Measurements from ENCODE around the gene CAMK2G.
"Not testable (repeated sequence)": the region's sequence is repeated elsewhere in the genome, so short reads cannot be mapped to it uniquely, and the experiment has no call there.

Gene CAMK2G

GRCh38 chr10:73788864-73789658 lies 85.3 kb downstream of the CAMK2G start:
- no peak for DNase-seq

GRCh38 chr10:73787031-73787800 lies 87.1 kb downstream of the CAMK2G start:
- not testable (repeated sequence) for DNase-seq

- no peak for DNase-seq
Observed at GRCh38 chr10:73786512-73786885, 87.9 kb downstream of the CAMK2G start.

GRCh38 chr10:73785721-73786511 lies 88.4 kb downstream of the CAMK2G start:
- DNase-seq, result no peak

GRCh38 chr10:73785211-73785720 lies 89.1 kb downstream of the CAMK2G start, which contains the start of gene ZSWIM8:
ZSWIM8 (plus strand) TSS chr10:73785606; CDS start chr10:73785879, 273 bp downstream.
- peak; percentile 67 to 77 for DNase-seq

- DNase-seq, result no peak
Observed at GRCh38 chr10:73782749-73783085, 91.6 kb downstream of the CAMK2G start.

GRCh38 chr10:73781879-73782748 lies 92.2 kb downstream of the CAMK2G start, which contains the start of gene CHCHD1:
CHCHD1 (plus strand) TSS chr10:73782048; CDS start chr10:73782076, 28 bp downstream.
- peak; percentile 23 to 60 for DNase-seq

GRCh38 chr10:73781548-73781878 lies 92.8 kb downstream of the CAMK2G start:
- no peak for DNase-seq

- DNase-seq, result no peak
Observed at GRCh38 chr10:73780966-73781365, 93.4 kb downstream of the CAMK2G start.

GRCh38 chr10:73780301-73780700 lies 94.1 kb downstream of the CAMK2G start:
- DNase-seq, result no peak

- no peak for DNase-seq
Observed at GRCh38 chr10:73779539-73780197, 94.7 kb downstream of the CAMK2G start.

- DNase-seq, result no peak
Observed at GRCh38 chr10:73779018-73779417, 95.3 kb downstream of the CAMK2G start.

GRCh38 chr10:73774637-73775036 lies 99.7 kb downstream of the CAMK2G start:
- peak in 1 of 2 experiments; percentile 44 for DNase-seq

GRCh38 chr10:73773152-73773879 lies 101.0 kb downstream of the CAMK2G start:
- DNase-seq, result no peak

- DNase-seq, result peak in 1 of 2 experiments; percentile 49
Observed at GRCh38 chr10:73772281-73773151, 101.8 kb downstream of the CAMK2G start.

- DNase-seq, result peak; percentile 4 to 46
Observed at GRCh38 chr10:73771722-73772280, 102.6 kb downstream of the CAMK2G start.

GRCh38 chr10:73769396-73769795 lies 105.0 kb downstream of the CAMK2G start:
- no peak for DNase-seq

GRCh38 chr10:73768881-73769280 lies 105.5 kb downstream of the CAMK2G start:
- DNase-seq, result no peak

GRCh38 chr10:73765066-73765465 lies 109.3 kb downstream of the CAMK2G start:
- DNase-seq, result no peak

Data from NCI-H524 (cell line).